Endothelial cell of umbilical vein (primary cell): Measurements from ENCODE around the gene MICALL1. TPM values are rescaled to one million over a fixed set of nuclear protein-coding genes. Genes with fewer than 3 reads are reported as not detected.

Experiments used
- BruUV-seq: library from RNA; stranded (reverse); fragments of 400-500 nt; replicated peaks from 2 replicates; lab custom pipeline; 2021; lab: Mats Ljungman, UMichigan
- CTCF ChIA-PET: fragments of 300-600, 350-600 bp; sonication (Branson Sonifier 250); formaldehyde crosslinking; loops from one replicate; lab custom pipeline; 2021; ENCODE audit warnings: antibody characterized with exemption, inconsistent platforms; lab: Charles Lee
- POLR2A ChIA-PET: fragments of 300-600, 350-600 bp; sonication (Branson Sonifier 250); formaldehyde crosslinking; loops from one replicate; lab custom pipeline; 2021; ENCODE audit warnings: antibody characterized with exemption, inconsistent platforms; lab: Charles Lee
- DNase-seq: peaks from one replicate; pipeline ENCODE4 v3.0.0-alpha.2; 2011; ENCODE audit warnings: low read depth, low spot score
- FAIRE-seq: peaks from 2 replicates; lab custom pipeline; 2011; peaks lifted over from hg19 to GRCh38; lab: Jason Lieb, UNC
- H2AFZ ChIP-seq: 2 replicates; pipeline ENCODE4 v1.6.0; 2012; ENCODE audit warnings: low read depth, low read length, control low read depth, inconsistent platforms
- H3K27ac ChIP-seq: 2 replicates; pipeline ENCODE4 v1.5.1; 2011; ENCODE audit warnings: low read depth, mild to moderate bottlenecking, control low read depth, low read length, moderate library complexity; ENCODE audit not compliant: insufficient read depth
- H3K27me3 ChIP-seq, 2 experiments: 2 replicates each; pipeline versions ENCODE4 v1.6.0 to v1.6.1; 2011; ENCODE audit warnings: low read length in 2 of 2, mixed read lengths in 1 of 2; ENCODE audit not compliant: control insufficient read depth in 2 of 2, insufficient read depth in 2 of 2
- H3K36me3 ChIP-seq, 2 experiments: 2 replicates in 1 of 2; 3 replicates in 1 of 2; pipeline ENCODE4 v1.5.1; 2011; ENCODE audit warnings: low read length in 2 of 2, mild to moderate bottlenecking in 1 of 2, moderate library complexity in 1 of 2; ENCODE audit not compliant: control insufficient read depth in 2 of 2, insufficient read depth in 2 of 2; ENCODE audit errors: extremely low read depth in 1 of 2
- H3K4me1 ChIP-seq: 3 replicates; pipeline ENCODE4 v1.5.1; 2011; ENCODE audit warnings: mild to moderate bottlenecking, low read length; ENCODE audit not compliant: control insufficient read depth, insufficient read depth; ENCODE audit errors: extremely low read depth
- H3K4me2 ChIP-seq: 2 replicates; pipeline ENCODE4 v1.6.1; 2011; ENCODE audit warnings: low read length, control low read depth, mixed read lengths; ENCODE audit not compliant: insufficient read depth
- H3K4me3 ChIP-seq, 3 experiments: fragments of 200-600 bp in 1 of 3; sonication (generic), shearing (Covaris generic) in 1 of 3; replicated peaks in 1 of 3; 2 replicates each; pipeline ENCODE4 v1.5.1; 2011 to 2016; ENCODE audit warnings: control low read depth in 3 of 3, low read length in 3 of 3, mild to moderate bottlenecking in 2 of 3, inconsistent platforms in 1 of 3, low read depth in 1 of 3, moderate library complexity in 1 of 3; ENCODE audit not compliant: insufficient read depth in 1 of 3
- H3K79me2 ChIP-seq: 2 replicates; pipeline ENCODE4 v1.6.0; 2012; ENCODE audit warnings: low read length, inconsistent platforms; ENCODE audit not compliant: control insufficient read depth, insufficient read depth
- H3K9ac ChIP-seq: replicated peaks from 2 replicates; pipeline ENCODE3; 2011; ENCODE audit warnings: low read length, control low read depth; ENCODE audit not compliant: insufficient read depth; ENCODE audit errors: extremely low read depth
- H3K9me1 ChIP-seq: replicated peaks from 3 replicates; pipeline ENCODE4 v1.6.0; 2011; ENCODE audit warnings: mild to moderate bottlenecking, low read length; ENCODE audit not compliant: control insufficient read depth, insufficient read depth; ENCODE audit errors: extremely low read depth
- H3K9me3 ChIP-seq: replicated peaks from 2 replicates; pipeline ENCODE4 v1.5.1; 2012; ENCODE audit warnings: low read length, inconsistent platforms; ENCODE audit not compliant: control insufficient read depth, insufficient read depth
- H4K20me1 ChIP-seq: replicated peaks from 2 replicates; pipeline ENCODE3; 2011; ENCODE audit warnings: mild to moderate bottlenecking, low read length; ENCODE audit not compliant: control insufficient read depth, insufficient read depth; ENCODE audit errors: extremely low read depth
- CTCF ChIP-seq, 2 donors: IDR thresholded peaks; 1 replicate in 1 of 2; 2 replicates in 1 of 2; pipeline ENCODE4 v1.5.1; 2011; ENCODE audit warnings: low read length in 2 of 2, mild to moderate bottlenecking in 2 of 2, moderate library complexity in 2 of 2, control low read depth in 1 of 2, inconsistent platforms in 1 of 2, low read depth in 1 of 2; ENCODE audit not compliant: insufficient read depth in 1 of 2; ENCODE audit errors: extremely low read depth in 1 of 2
- EZH2 ChIP-seq: IDR thresholded peaks from 2 replicates; pipeline ENCODE4 v1.6.1; 2012; ENCODE audit warnings: borderline replicate concordance, low read depth, mild to moderate bottlenecking, moderate library complexity, low read length, inconsistent platforms; ENCODE audit not compliant: severe bottlenecking
- FOS ChIP-seq: IDR thresholded peaks from 2 replicates; pipeline ENCODE4 v1.6.1; 2011; ENCODE audit warnings: mild to moderate bottlenecking, low read length, moderate library complexity, borderline replicate concordance; ENCODE audit not compliant: insufficient read depth
- GATA2 ChIP-seq: IDR thresholded peaks from 2 replicates; pipeline ENCODE4 v1.7.0; 2011; ENCODE audit warnings: low read depth, mild to moderate bottlenecking, moderate library complexity, mixed read lengths, low read length; ENCODE audit not compliant: insufficient read length, insufficient read depth
- JUN ChIP-seq: IDR thresholded peaks from 2 replicates; pipeline ENCODE4 v1.6.1; 2011; ENCODE audit warnings: borderline replicate concordance, low read depth; ENCODE audit not compliant: insufficient read length, insufficient read depth
- MYC ChIP-seq: IDR thresholded peaks from one replicate; pipeline ENCODE4 v1.6.1; 2011; ENCODE audit warnings: mild to moderate bottlenecking, low read depth, low read length
- POLR2A ChIP-seq: IDR thresholded peaks from 2 replicates; pipeline ENCODE4 v1.6.1; 2012; ENCODE audit warnings: low read depth, mild to moderate bottlenecking, control low read depth, low read length
- POLR2AphosphoS5 ChIP-seq: IDR thresholded peaks from 2 replicates; pipeline ENCODE4 v1.6.1; 2012; ENCODE audit warnings: low read depth, mild to moderate bottlenecking, control low read depth, low read length, moderate library complexity; ENCODE audit not compliant: insufficient read depth
- dilution Hi-C: fragments of 300-500 bp; cut with MboI; formaldehyde crosslinking; loops from one replicate; pipeline ENCODE4 v1.15.0; 2019; ENCODE audit warnings: low sequenced_read_pairs; ENCODE audit not compliant: extremely low pct_ligation_motif_present
- intact Hi-C: fragments of 100-400 bp; cut with micrococcal nuclease; formaldehyde crosslinking; loops from one replicate; pipeline ENCODE4 v1.10.0; 2022
- polyA plus RNA-seq, 4 experiments: library from polyadenylated mRNA; depleted of rRNA in 3 of 4; stranded (reverse) in 3 of 4; unstranded in 1 of 4; fragments of >200 nt; gene quantifications; 2 replicates each; pipeline versions ENCODE4 v1.2.1 to v1.2.3, GENCODE V29; 2011 to 2012; ENCODE audit warnings: missing spikeins in 1 of 4
- total RNA-seq: library from RNA; stranded (reverse); gene quantifications from 2 replicates; pipeline ENCODE4 v1.2.3, GENCODE V29; 2021
- TF ChIP-seq, protein P1 (sequence below): IDR thresholded peaks from 2 replicates; pipeline ENCODE4 v1.6.1; 2011; ENCODE audit not compliant: insufficient read depth, insufficient read length

Gene MICALL1
- total and polyA plus RNA-seq, 2 donors (not counting 3 experiments of a cell fraction or from before 2014, with no cell fraction given) = 23.9 to 66.9 TPM

- ChIA-PET CTCF (no interaction called here), POLR2A (no interaction called here)
- Histone ChIP-seq H3K4me1 (no peaks in the 10 kb centered on the region), H3K27me3 (no peaks in the 10 kb centered on the region), H3K9me1 (no peaks in the 10 kb centered on the region), H3K27ac (no peak overlapping the region), H3K36me3 (no peaks in the 10 kb centered on the region), H2AFZ (no peak overlapping the region), H4K20me1 (no peaks in the 10 kb centered on the region), H3K4me2 (no peak overlapping the region), H3K9ac (no peak overlapping the region), H3K9me3 (no peaks in the 10 kb centered on the region), H3K79me2 (no peaks in the 10 kb centered on the region), H3K4me3 (no peak overlapping the region)
- DNase-seq = no peak
- BruUV-seq = no TSS peak
- intact Hi-C loops = no loop called here
- dilution Hi-C loops = no loop called here
- TF ChIP-seq CTCF (IDR thresholded peaks at IDR 0.05; ENCODE audit: extremely low read depth in 1 of 2, insufficient read depth in 1 of 2, low read depth in 1 of 2, low read length in 2 of 2) = no peak
- TF ChIP-seq FOS = no peak
- TF ChIP-seq JUN = no peak
- TF ChIP-seq, protein P1, sequence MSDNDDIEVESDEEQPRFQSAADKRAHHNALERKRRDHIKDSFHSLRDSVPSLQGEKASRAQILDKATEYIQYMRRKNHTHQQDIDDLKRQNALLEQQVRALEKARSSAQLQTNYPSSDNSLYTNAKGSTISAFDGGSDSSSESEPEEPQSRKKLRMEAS = no peak
- no peak for TF ChIP-seq POLR2AphosphoS5
- TF ChIP-seq MYC = no peak
- TF ChIP-seq POLR2A = no peak
- TF ChIP-seq GATA2 = no peak
- TF ChIP-seq EZH2 = no peak
- FAIRE-seq = no peak
Observed at GRCh38 chr22:37990862-37991261, 84.8 kb downstream of the MICALL1 start.
